OCI-LY1 (cell line): ENCODE results near the gene IL1RAPL1.

Experiments used
- EZH2 ChIP-seq: fragments of 200-600 bp; sonication (generic), shearing (Covaris generic); IDR thresholded peaks from 2 replicates; pipeline ENCODE4 v1.8.0; 2017; ENCODE audit warnings: borderline replicate concordance, mixed run types, mild to moderate bottlenecking, antibody characterized with exemption, low read length, moderate library complexity, mixed read lengths
- TF ChIP-seq, protein P1 (sequence below): fragments of 200-600 bp; sonication (generic), shearing (Covaris generic); IDR thresholded peaks from 2 replicates; pipeline ENCODE4 v1.5.1; 2017; ENCODE audit warnings: mild to moderate bottlenecking, antibody characterized with exemption, low read length, moderate library complexity, mixed read lengths

DNA sequence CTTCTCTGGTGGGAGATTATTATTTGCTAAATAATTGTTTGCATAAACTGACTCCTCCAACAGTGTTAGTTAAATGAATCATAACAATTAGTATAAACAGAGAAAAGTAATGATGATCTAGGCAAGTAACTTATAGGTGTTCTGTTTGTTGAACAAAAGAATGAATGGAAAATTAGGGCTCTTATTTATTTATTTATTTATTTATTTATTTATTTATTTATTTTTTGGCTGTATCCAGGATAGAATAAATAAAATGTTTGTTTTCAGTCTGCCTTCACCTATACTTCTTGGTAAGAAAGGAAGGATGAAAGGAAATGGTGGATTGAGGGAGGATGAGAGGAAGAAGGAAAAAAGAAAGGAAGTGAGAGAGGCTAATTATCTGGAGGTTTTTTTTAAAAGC, 1066.5 kb downstream of the IL1RAPL1 start:
- TF ChIP-seq, protein P1, sequence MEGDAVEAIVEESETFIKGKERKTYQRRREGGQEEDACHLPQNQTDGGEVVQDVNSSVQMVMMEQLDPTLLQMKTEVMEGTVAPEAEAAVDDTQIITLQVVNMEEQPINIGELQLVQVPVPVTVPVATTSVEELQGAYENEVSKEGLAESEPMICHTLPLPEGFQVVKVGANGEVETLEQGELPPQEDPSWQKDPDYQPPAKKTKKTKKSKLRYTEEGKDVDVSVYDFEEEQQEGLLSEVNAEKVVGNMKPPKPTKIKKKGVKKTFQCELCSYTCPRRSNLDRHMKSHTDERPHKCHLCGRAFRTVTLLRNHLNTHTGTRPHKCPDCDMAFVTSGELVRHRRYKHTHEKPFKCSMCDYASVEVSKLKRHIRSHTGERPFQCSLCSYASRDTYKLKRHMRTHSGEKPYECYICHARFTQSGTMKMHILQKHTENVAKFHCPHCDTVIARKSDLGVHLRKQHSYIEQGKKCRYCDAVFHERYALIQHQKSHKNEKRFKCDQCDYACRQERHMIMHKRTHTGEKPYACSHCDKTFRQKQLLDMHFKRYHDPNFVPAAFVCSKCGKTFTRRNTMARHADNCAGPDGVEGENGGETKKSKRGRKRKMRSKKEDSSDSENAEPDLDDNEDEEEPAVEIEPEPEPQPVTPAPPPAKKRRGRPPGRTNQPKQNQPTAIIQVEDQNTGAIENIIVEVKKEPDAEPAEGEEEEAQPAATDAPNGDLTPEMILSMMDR = no peak
- no peak for TF ChIP-seq EZH2
